ENCODE measurements around the gene SNAPIN. TPM values are rescaled to one million over a fixed set of nuclear protein-coding genes. Genes with fewer than 3 reads are reported as not detected.

SNAPIN gene
- total and polyA plus RNA-seq, 9 of the 15 experiments (the other 6 are each of a cell fraction or from before 2014, with no cell fraction given): 11.2 to 43.9 (median 32.3) TPM

DNA sequence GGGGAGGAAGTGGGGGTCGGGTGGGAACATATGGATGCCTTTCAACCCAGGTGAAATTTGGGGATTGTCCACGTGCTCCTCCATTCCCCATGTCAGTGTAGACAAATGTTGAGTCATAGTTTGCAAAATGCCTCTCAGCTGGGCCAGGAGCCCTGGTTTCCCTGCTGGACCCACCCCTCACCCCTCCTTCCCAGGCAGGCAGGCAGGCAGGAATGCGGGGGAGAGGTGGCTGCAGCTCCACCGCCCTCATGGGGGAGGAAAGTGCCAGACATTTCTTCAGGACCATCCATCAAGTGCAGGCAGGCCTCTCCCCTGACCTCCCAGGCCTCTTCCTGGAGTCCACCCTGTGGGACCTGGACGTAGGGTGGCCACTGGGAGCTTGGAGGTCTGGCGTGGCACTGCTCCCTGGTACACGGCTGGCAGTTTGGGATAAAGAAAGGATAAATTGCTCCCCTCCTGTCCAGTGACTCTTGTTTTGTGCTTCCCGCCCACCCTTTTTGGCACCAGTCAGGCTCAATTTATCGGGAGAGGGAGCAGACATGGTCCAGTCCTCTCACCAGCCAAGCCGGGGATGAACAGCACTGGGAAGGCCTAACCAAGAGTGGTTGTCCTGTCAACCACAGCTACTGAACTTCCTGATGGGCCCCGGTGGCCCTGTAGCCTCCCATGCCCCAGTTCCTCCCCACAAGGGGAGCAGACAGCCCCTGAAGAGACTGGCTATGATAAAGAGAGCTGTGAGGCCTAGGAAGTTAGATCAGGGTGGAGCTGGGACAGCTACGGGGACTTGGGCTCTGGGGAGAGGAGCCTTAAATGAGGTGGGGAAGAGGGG lies 38.9 kb downstream of the SNAPIN start (continued):
- TF ChIP-seq HINFP (tag; conservative IDR thresholded peaks at IDR 0.05; ENCODE audit: low read depth): no peak; the same call in 1 of the 2 replicates
- TF ChIP-seq NR4A1 (CRISPR knock-in tag; IDR thresholded peaks at IDR 0.05): no peak
- TF ChIP-seq NR4A1 (tag; IDR thresholded peaks at IDR 0.05): peak; percentile 79; the same call in 1 of the 2 replicates
- peak in 1 of 2 experiments; percentile 39; a peak in 2 of 4 replicates for TF ChIP-seq TRIM24 (IDR thresholded peaks at IDR 0.05)
- peak; percentile 96 for TF ChIP-seq CTBP1 (IDR thresholded peaks at IDR 0.05; ENCODE audit: borderline replicate concordance)
- no peak; the same call in none of the 2 replicates for TF ChIP-seq ZNF766 (CRISPR knock-in tag; conservative IDR thresholded peaks at IDR 0.05)
- peak; percentile 69 for TF ChIP-seq MAX (CRISPR knock-in tag; IDR thresholded peaks at IDR 0.05)
- TF ChIP-seq DACH1 (IDR thresholded peaks at IDR 0.05; ENCODE audit: partially characterized antibody): peak; percentile 45
- peak; percentile 43; the same call in 1 of the 2 replicates for TF ChIP-seq POLR2AphosphoS5 (IDR thresholded peaks at IDR 0.05; ENCODE audit: control insufficient read depth, insufficient read depth, low read depth, low read length)
- no peak for TF ChIP-seq FOXJ2 (tag; IDR thresholded peaks at IDR 0.05)
- TF ChIP-seq PKNOX1 (IDR thresholded peaks at IDR 0.05): peak; percentile 88
- peak; percentile 64; the same call in 1 of the 2 replicates for TF ChIP-seq EP400 (IDR thresholded peaks at IDR 0.05)
- TF ChIP-seq KDM1A (IDR thresholded peaks at IDR 0.05): peak in 1 of 2 experiments; percentile 71; a peak in 2 of 4 replicates
- TF ChIP-seq ZBTB17 (CRISPR knock-in tag; IDR thresholded peaks at IDR 0.05): peak; percentile 54; the same call in 1 of the 2 replicates
- peak in 1 of 2 experiments; percentile 66; a peak in 2 of 4 replicates for TF ChIP-seq HDAC1 (IDR thresholded peaks at IDR 0.05)
- TF ChIP-seq ZNF184 (CRISPR knock-in tag; IDR thresholded peaks at IDR 0.05): no peak
- peak; percentile 82 for TF ChIP-seq TEAD4 (IDR thresholded peaks at IDR 0.05; ENCODE audit: low read length)
- TF ChIP-seq TEAD4 (CRISPR knock-in tag; IDR thresholded peaks at IDR 0.05; ENCODE audit: borderline replicate concordance): no peak
- no peak for TF ChIP-seq ZNF41 (CRISPR knock-in tag; conservative IDR thresholded peaks at IDR 0.05)
- no peak for TF ChIP-seq FOXK1 (CRISPR knock-in tag; IDR thresholded peaks at IDR 0.05; ENCODE audit: borderline replicate concordance)
- TF ChIP-seq ZZZ3 (IDR thresholded peaks at IDR 0.05): no peak
- TF ChIP-seq LEF1 (IDR thresholded peaks at IDR 0.05): 0 out of 2 replicates have a peak, but pooled peaks have one; percentile 51
- TF ChIP-seq OTX1 (CRISPR knock-in tag; IDR thresholded peaks at IDR 0.05): no peak
- TF ChIP-seq HMGN3 (IDR thresholded peaks at IDR 0.05; ENCODE audit: borderline replicate concordance, extremely low read depth, insufficient read length, low read depth, low read length): peak; percentile 59
- no peak for TF ChIP-seq JUN (IDR thresholded peaks at IDR 0.05; ENCODE audit: borderline replicate concordance, low read depth, low read length)
- TF ChIP-seq JUN (CRISPR knock-in tag; IDR thresholded peaks at IDR 0.05; ENCODE audit: borderline replicate concordance): no peak
- no peak for TF ChIP-seq RFX5 (IDR thresholded peaks at IDR 0.05; ENCODE audit: low read depth, low read length)
- 0 out of 2 replicates have a peak, but pooled peaks have one; percentile 42 for TF ChIP-seq GATAD2A (IDR thresholded peaks at IDR 0.05)
- peak; percentile 65 for TF ChIP-seq L3MBTL2 (IDR thresholded peaks at IDR 0.05)

Data from K562 (cell line).